Hepatocyte (in vitro differentiated cells): Measurements from ENCODE around the gene SNCB.

Experiments used
- EZH2 ChIP-seq: fragments of 200-600 bp; sonication (generic); IDR thresholded peaks from 2 replicates; pipeline ENCODE4 v1.6.1; 2016; ENCODE audit warnings: antibody characterized with exemption, mild to moderate bottlenecking, borderline replicate concordance
- TF ChIP-seq, protein P1 (sequence below): fragments of 200-600 bp; sonication (generic); IDR thresholded peaks from 2 replicates; pipeline ENCODE4 v1.5.1; 2016; ENCODE audit warnings: antibody characterized with exemption, mild to moderate bottlenecking; ENCODE audit not compliant: poor library complexity

GRCh38 chr5:176620333-176620981 is 9.9 kb downstream of the SNCB start:
- TF ChIP-seq, protein P1, sequence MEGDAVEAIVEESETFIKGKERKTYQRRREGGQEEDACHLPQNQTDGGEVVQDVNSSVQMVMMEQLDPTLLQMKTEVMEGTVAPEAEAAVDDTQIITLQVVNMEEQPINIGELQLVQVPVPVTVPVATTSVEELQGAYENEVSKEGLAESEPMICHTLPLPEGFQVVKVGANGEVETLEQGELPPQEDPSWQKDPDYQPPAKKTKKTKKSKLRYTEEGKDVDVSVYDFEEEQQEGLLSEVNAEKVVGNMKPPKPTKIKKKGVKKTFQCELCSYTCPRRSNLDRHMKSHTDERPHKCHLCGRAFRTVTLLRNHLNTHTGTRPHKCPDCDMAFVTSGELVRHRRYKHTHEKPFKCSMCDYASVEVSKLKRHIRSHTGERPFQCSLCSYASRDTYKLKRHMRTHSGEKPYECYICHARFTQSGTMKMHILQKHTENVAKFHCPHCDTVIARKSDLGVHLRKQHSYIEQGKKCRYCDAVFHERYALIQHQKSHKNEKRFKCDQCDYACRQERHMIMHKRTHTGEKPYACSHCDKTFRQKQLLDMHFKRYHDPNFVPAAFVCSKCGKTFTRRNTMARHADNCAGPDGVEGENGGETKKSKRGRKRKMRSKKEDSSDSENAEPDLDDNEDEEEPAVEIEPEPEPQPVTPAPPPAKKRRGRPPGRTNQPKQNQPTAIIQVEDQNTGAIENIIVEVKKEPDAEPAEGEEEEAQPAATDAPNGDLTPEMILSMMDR = no peak
- TF ChIP-seq EZH2 = peak; percentile 79
